B cell (primary cell): Measurements from ENCODE around the gene TATDN3. TPM values are rescaled to one million over a fixed set of nuclear protein-coding genes. Genes with fewer than 3 reads are reported as not detected.

Experiments
- ATAC-seq: fragments of 200-7000 bp; cut with Tn5 transposase; one replicate; pipeline ENCODE4 v1.10.0; 2021; ENCODE audit warnings: low read depth, mild to moderate bottlenecking, moderate number of reproducible peaks, moderate library complexity
- CTCF ChIA-PET: fragments of 350-600 bp; sonication (Branson Sonifier 250); formaldehyde crosslinking; loops from one replicate; lab custom pipeline; 2021; ENCODE audit warnings: antibody characterized with exemption, inconsistent platforms; lab: Charles Lee
- POLR2A ChIA-PET: fragments of 350-600 bp; sonication (Branson Sonifier 250); formaldehyde crosslinking; loops from one replicate; lab custom pipeline; 2021; ENCODE audit warnings: antibody characterized with exemption; lab: Charles Lee
- DNase-seq: peaks from one replicate; pipeline ENCODE4 v3.0.0; 2013
- H2AFZ ChIP-seq: 2 replicates; pipeline ENCODE4 v1.6.1; 2012; ENCODE audit warnings: mild to moderate bottlenecking, low read depth, low read length; ENCODE audit not compliant: insufficient read depth, poor library complexity, severe bottlenecking
- H3K27ac ChIP-seq, 2 donors: 1 replicate in 1 of 2; 2 replicates in 1 of 2; pipeline ENCODE4 v1.5.1; 2012 to 2013; ENCODE audit warnings: low read length in 2 of 2, mild to moderate bottlenecking in 2 of 2, moderate library complexity in 1 of 2
- H3K27me3 ChIP-seq, 4 experiments: fragments of 200-600 bp in 1 of 4; sonication (generic) in 1 of 4; replicated peaks in 1 of 4; 1 replicate in 2 of 4; 2 replicates in 2 of 4; pipeline versions ENCODE4 v1.6.1 to v1.7.0; 2013 to 2016; ENCODE audit warnings: low read length in 3 of 4, mild to moderate bottlenecking in 2 of 4, mixed read lengths in 1 of 4, moderate library complexity in 1 of 4; ENCODE audit not compliant: insufficient read depth in 4 of 4, control insufficient read depth in 3 of 4; ENCODE audit errors: control extremely low read depth in 1 of 4
- H3K36me3 ChIP-seq, 2 experiments: replicated peaks in 1 of 2; 1 replicate in 1 of 2; 2 replicates in 1 of 2; pipeline versions ENCODE4 v1.6.1 to v1.7.1; 2013; ENCODE audit warnings: low read length in 1 of 2; ENCODE audit not compliant: insufficient read depth in 2 of 2, control insufficient read depth in 1 of 2; ENCODE audit errors: control extremely low read depth in 1 of 2, extremely low read depth in 1 of 2
- H3K4me1 ChIP-seq, 2 donors: fragments of 200-600 bp in 1 of 2; sonication (generic) in 1 of 2; 1 replicate in 1 of 2; 2 replicates in 1 of 2; pipeline versions ENCODE4 v1.5.1 to v1.6.1; 2013 to 2017; ENCODE audit warnings: low read length in 2 of 2; ENCODE audit not compliant: control insufficient read depth in 2 of 2, insufficient read depth in 2 of 2
- H3K4me2 ChIP-seq: replicated peaks from 2 replicates; pipeline ENCODE3; 2012; ENCODE audit warnings: mild to moderate bottlenecking, low read depth, low read length; ENCODE audit not compliant: poor library complexity, severe bottlenecking
- H3K4me3 ChIP-seq, 5 experiments: fragments of 200-600 bp in 1 of 5; sonication (generic) in 1 of 5; 1 replicate in 3 of 5; 2 replicates in 2 of 5; pipeline versions ENCODE4 v1.5.1 to v1.7.0; 2011 to 2016; ENCODE audit warnings: low read length in 4 of 5, mild to moderate bottlenecking in 4 of 5, low read depth in 2 of 5, control low read depth in 1 of 5, moderate library complexity in 1 of 5; ENCODE audit not compliant: insufficient read depth in 1 of 5; ENCODE audit errors: control extremely low read depth in 1 of 5, extremely low read depth in 1 of 5
- H3K79me2 ChIP-seq: fragments of 200-600 bp; sonication (generic); one replicate; pipeline ENCODE4 v1.6.0; 2016; ENCODE audit warnings: low read length; ENCODE audit not compliant: control insufficient read depth, insufficient read depth
- H3K9ac ChIP-seq: fragments of 200-600 bp; sonication (generic); 2 replicates; pipeline ENCODE4 v1.6.1; 2017; ENCODE audit warnings: mild to moderate bottlenecking, low read length, moderate library complexity
- H3K9me3 ChIP-seq, 3 donors: one replicate each; pipeline versions ENCODE4 v1.6.1 to v1.7.1; 2013; ENCODE audit warnings: low read length in 2 of 3; ENCODE audit not compliant: control insufficient read depth in 2 of 3, insufficient read depth in 1 of 3; ENCODE audit errors: control extremely low read depth in 1 of 3
- H4K20me1 ChIP-seq: 2 replicates; pipeline ENCODE4 v1.6.0; 2012; ENCODE audit warnings: mild to moderate bottlenecking, low read length; ENCODE audit not compliant: insufficient read depth, control insufficient read depth, poor library complexity, severe bottlenecking
- H3K27ac Mint-ChIP-seq: one replicate; pipeline ENCODE4 v1.8.0; 2021; ENCODE audit warnings: mixed read lengths
- H3K27me3 Mint-ChIP-seq: one replicate; pipeline ENCODE4 v1.8.0; 2021; ENCODE audit warnings: mixed read lengths
- H3K4me1 Mint-ChIP-seq: one replicate; pipeline ENCODE4 v1.8.0; 2021; ENCODE audit warnings: mixed read lengths
- H3K4me3 Mint-ChIP-seq: one replicate; pipeline ENCODE4 v1.8.0; 2021; ENCODE audit warnings: mixed read lengths
- H3K9me3 Mint-ChIP-seq: one replicate; pipeline ENCODE4 v1.8.0; 2022; ENCODE audit warnings: mixed read lengths; ENCODE audit not compliant: insufficient read depth
- CTCF ChIP-seq: fragments of 200-600 bp; IDR thresholded peaks from one replicate; pipeline ENCODE4 v1.8.0; 2022; ENCODE audit warnings: antibody characterized with exemption, mild to moderate bottlenecking
- EZH2 ChIP-seq: IDR thresholded peaks from 2 replicates; pipeline ENCODE4 v1.6.1; 2012; ENCODE audit warnings: borderline replicate concordance, low read depth, mild to moderate bottlenecking, moderate library complexity, low read length; ENCODE audit not compliant: insufficient read depth, poor library complexity, severe bottlenecking
- WGBS: methylation state at CpG from one replicate; pipeline ENCODE4 v1.1.5; 2013; ENCODE audit warnings: missing lambda C conversion rate; ENCODE audit not compliant: insufficient coverage; 5-methylcytosine and 5-hydroxymethylcytosine counted together
- intact Hi-C: fragments of 100-400 bp; cut with micrococcal nuclease; formaldehyde crosslinking; loops from one replicate; pipeline ENCODE4 v1.10.0; 2022
- polyA minus RNA-seq: library from RNA; depleted of rRNA, polyadenylated mRNA; stranded (reverse); fragments of >200 nt; gene quantifications from 2 replicates; pipeline ENCODE4 v1.2.3, GENCODE V29; 2012
- polyA plus RNA-seq: library from polyadenylated mRNA; depleted of rRNA; stranded (reverse); fragments of >200 nt; gene quantifications from 2 replicates; pipeline ENCODE4 v1.2.3, GENCODE V29; 2012
- total RNA-seq, 2 donors: library from RNA; stranded (reverse); fragments of 120-200 nt in 1 of 2; gene quantifications; 1 replicate in 1 of 2; 2 replicates in 1 of 2; pipeline versions ENCODE4 v1.2.3 to v1.2.4, GENCODE V29; 2013 to 2022

The TATDN3 gene
- total RNA-seq (28.6 and 30.7 TPM in 2 replicates), polyA plus RNA-seq (17.6 and 19.8 TPM in 2 replicates), polyA minus RNA-seq (13.0 and 15.5 TPM in 2 replicates)
- total RNA-seq (2013), result 41.3 TPM

GRCh38 chr1:212791676-212792395 is at the start of gene TATDN3, which contains the start of gene NSL1:
TATDN3 (plus strand) TSS chr1:212791894; CDS start chr1:212791922, 28 bp downstream.
NSL1 (minus strand) TSS chr1:212791777; CDS start chr1:212791763, 14 bp downstream.
- Histone ChIP-seq H3K27ac (peak within 1 kb of the TSS; percentile 91 to 92), H3K4me2 (peak within 1 kb of the TSS; percentile 85), H3K4me3 (peak within 1 kb of the TSS; percentile 77 to 93 (median 83)), H3K79me2 (peaks cover 62% of the 10 kb centered on the region), H2AFZ (peak within 1 kb of the TSS; percentile 95), H3K36me3 (peaks cover 2 to 7% of the 10 kb centered on the region in 2 experiments), H4K20me1 (peaks cover 9% of the 10 kb centered on the region), H3K9me3 (no peaks in the 10 kb centered on the region), H3K4me1 (peaks cover 39 to 61% of the 10 kb centered on the region in 2 donors), H3K9ac (peak within 1 kb of the TSS; percentile 82), H3K27me3 (no peaks in the 10 kb centered on the region)
- TF ChIP-seq CTCF, result no peak
- TF ChIP-seq EZH2, result no peak
- intact Hi-C loops, result loop anchor here (1.0 to 5.0 kb wide), 10 partner anchors 40 to 1535 kb away; partner anchors contain the start of genes ANGEL2, ATF3, DTL and FLVCR1
- peak; percentile 72 for ATAC-seq
- Mint-ChIP-seq H3K9me3 (peaks cover 3% of the 10 kb centered on the region), H3K4me3 (peak within 1 kb of the TSS; percentile 93), H3K27ac (peak within 1 kb of the TSS; percentile 93), H3K27me3 (no peaks in the 10 kb centered on the region), H3K4me1 (peaks cover 46% of the 10 kb centered on the region)
- under 1% methylated on average over 46 of the region's 46 CpGs for WGBS
- peak; percentile 97 for DNase-seq
- ChIA-PET CTCF (interaction anchor here (0.9 to 5.8 kb wide), 9 partner anchors 10 to 315 kb away, joined by 3 to 20 read pairs (median 4); partner anchors contain the start of gene RPS6KC1), POLR2A (interaction anchor here (0.7 kb wide), 3 partner anchors 41 to 756 kb away, joined by 3 to 6 read pairs (median 3); partner anchors contain the start of gene DTL)
